Measurements from ENCODE around the gene BTBD16.

DNA sequence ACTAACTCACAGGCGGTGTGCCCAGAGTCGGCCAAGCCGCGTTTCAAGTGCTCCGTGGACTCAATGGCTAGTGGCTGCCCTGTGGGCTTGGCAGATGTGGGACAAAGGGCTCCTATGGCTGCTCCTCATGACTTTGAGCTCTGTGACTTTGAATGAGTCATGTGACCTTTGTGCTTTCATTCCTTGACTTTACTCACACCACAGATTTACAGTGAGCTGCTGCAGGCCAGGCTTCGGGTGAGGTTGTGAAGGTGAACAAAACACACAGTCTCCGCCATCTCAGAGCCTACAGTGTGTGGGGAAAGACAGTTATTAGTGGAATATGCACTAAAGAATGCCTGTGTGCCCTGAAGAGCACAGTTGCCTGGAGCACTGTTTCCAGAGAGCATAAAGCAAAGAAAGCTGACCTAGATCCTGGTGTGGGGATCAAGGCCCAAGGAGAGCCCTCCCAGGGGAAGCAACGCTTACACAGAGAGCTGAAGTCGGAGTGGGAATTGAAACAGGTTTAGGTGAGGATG is 73.7 kb downstream of the BTBD16 start:
- no peak for TF ChIP-seq POLR2AphosphoS5 (IDR thresholded peaks at IDR 0.05; ENCODE audit: low read depth, low read length)
- TF ChIP-seq TAF1 (IDR thresholded peaks at IDR 0.05; ENCODE audit: borderline replicate concordance, low read depth, low read length), result no peak

Data from GM12892 (cell line).